Stimulated activated CD8-positive, alpha-beta memory T cell treated with anti-CD3 and anti-CD28 coated beads, Interleukin-2, amount 100 ng/mL, for 1 hour (primary cell): ENCODE results near the gene FAM3D.

Experiments
- DNase-seq, 2 donors: peaks; one replicate each; pipeline ENCODE4 v3.0.0-alpha.2; 2020; ENCODE audit warnings: low read depth in 2 of 2

Gene FAM3D

DNA sequence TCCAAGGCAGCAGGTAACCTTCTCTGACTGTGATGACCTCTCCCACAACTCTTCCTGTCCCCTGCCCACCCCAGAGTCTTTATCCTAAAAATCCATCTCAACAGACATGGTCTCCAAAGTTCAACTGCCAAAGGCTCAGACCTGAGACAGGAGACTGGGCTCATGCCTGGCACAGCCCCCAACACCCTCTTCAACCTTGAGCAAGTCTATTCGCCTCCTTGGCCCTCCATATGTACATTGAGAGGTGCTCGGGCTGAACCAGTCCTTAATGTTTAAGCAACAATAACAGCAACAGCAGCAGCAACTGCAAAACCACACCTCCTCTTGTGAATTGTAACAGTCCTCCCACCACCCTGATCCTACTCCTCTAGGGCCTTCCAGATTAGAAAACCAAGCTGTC is 9.9 kb downstream of the FAM3D start:
- no peak for DNase-seq

DNA sequence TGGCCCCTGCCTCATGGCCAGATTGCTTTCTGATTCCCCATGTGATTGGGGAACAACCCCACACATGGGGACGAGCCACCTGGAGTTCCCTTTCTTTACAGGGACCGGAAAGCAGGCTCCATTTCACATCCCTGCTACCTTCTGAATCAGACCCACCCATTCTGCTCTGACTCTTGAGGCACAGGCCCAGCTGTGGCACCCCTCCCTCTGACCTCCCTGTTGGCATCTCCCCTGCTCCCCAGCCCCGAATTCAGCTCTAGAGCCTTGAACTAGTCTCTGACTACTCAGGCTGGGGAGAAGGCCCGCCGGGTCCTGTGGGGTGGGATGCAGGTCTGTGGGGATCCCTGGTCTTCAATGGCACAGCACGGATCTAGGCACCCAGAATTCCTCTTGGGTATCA is 12.1 kb downstream of the FAM3D start:
- DNase-seq = no peak

GRCh38 chr3:58652624-58653023 is 13.9 kb downstream of the FAM3D start:
- DNase-seq = no peak

DNA sequence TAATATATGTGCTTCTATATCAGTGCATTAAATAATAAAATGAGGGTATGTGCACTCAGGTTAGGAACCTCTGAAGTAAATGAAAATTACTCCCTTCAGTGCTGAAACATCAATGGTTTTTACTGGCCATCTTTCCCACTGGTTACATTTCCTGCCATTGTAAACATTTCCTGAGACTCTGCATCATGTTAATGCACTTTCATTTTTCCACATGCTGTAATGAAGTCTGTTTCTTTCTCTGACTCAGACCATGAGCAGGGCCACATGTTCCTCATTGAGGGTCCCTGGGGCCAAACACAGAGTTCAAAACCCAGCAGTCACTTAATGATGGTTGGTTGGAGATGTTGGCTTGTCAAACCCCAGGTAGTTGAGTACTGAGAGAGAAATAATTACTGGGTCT is 15.3 kb downstream of the FAM3D start:
- no peak for DNase-seq

DNA sequence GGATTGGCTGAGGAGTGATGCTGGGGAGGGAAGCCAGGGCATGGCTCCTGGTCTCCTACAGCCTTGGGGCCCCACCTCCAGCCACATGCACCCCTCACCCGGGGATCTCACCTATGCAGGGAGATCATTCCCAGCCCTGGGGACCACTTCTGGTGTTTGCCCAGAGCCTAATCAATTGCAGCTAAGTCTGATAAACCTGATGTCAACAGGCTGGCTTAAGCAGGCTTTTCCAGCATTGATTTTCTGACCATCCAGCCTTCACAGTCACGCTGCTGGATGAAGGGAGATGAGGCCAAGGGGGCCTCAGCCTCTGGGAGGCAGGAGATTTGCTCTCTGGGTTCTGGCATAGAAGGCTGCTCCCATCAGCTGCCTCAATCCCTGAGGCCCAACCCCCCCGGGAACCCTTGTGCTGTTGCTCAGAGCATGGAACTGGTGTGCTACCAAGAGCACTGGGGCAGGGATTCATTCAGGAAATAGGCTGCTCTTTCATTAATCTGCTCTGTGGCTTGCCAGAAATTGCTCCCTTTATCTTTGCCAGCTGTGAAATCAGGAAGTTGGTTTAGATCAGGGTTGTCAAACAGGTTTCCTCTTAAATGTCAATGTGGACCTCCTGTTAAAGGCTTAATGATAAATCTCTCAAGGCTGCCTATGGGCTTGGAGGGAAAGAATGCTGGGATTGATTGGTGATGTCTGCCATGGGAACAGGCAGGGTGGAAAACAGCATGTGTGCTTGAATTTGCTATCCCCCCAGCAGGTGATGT is 19.0 kb downstream of the FAM3D start:
- DNase-seq = no peak

DNA sequence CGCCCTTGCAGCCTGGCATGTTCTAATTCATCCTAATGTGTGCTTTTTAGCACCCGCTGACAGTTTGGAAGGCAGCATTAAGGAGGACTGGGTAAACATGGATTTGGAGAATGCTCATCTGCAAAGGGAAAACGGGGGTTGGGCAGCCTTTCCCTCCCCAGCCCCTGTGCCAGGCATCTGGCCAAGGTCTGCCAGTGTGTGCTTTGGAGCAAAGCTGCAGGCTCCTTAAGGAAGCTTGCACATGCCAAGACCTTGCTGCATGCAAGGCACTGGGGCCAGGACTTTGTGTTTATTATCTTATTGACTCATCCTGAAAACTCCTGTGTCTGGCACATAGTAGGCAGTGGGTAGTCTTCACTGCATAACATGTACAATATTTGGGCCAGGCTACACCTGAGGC is 20.1 kb downstream of the FAM3D start:
- no peak for DNase-seq

DNA sequence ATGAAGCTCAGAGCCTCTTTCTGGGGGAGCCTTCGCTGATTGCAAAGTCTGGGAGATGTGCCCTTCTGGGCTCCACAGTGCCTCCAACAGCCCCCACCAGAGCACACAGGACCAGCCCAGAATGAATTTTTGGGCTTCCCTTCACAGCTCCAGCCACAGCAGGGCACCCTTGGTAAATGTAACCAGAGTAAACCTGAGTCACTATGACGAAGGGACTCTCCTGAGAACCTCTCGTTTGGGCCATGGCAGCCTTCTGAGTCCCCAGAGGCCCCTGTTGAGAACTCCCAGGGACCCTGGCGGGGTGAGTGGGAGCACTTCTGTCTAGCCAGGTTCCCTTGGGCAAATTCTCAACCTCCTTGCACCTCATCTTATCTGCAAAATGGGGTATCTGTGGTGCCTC is 20.8 kb downstream of the FAM3D start:
- no peak for DNase-seq

DNA sequence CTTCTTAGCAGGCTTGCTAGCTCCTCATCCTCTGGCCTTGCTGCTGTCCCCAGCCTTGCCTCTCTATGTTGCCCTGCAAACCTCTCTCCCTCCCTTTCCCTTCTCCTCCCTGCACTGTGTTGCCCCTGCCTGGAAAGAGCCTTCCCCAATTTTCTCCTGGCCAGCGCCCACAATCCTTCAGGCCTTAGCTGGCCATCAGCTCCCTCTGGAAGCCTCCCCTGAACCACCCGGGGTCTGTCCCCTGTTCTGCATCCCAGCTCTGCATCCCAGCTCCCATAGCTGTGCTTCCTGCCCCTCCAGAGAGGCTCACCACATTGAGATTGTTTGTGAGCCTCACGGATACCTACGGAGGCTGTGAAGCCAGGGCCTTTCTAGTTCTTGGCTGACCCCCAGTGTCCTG is 23.7 kb downstream of the FAM3D start:
- DNase-seq = no peak

DNA sequence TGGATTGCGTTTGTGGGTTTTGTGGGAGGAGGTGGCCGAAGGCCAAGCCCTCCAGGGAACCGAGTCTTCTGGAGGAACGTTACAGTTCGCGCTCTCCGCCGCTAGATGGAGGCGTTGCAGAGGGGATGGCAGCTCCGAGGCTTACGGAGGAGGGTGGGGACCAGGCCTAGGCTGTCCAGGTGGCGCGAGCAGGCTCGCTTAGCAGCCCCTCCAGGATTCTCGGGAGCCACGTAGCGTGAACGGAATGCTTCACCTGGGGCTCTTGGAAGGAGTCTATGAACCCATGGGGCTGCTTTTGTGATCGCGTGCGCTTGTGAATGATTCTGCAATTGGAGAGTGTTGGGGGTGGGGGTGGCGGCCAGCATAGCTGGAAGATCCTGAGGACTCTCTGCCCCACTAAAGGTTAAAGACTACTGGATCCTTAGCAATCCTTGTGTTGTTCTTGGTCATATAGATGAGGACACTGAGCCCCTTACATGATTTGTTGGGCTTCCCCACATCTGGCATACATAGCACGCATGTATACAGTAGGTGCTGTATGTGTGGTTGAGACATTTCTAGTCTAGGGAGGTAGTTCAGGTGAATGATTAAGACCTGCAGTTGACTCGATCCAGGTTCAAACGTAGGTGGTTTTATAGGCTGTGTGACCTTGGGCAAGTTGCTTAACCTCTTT is 25.7 kb downstream of the FAM3D start:
- DNase-seq = peak in 1 of 2 donors; percentile 26

DNA sequence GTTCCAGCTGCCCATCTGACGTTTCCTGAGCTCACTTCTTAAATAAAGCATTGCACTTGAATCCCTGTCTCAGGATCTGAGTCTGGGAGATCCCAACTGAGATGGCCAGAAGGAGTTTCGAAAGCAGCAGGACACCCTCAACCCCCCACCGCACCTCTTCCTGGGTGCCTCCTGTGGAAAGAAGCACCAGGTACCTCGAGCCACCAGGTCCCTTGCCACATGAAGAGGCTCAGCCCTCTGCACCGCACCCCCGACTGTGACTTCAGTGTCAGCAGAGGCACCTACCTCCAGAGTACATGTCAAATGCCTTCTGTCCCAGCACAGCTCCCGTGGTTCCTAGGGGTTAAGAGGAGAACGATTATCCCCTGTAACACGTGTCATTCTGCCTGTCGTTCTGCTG is 26.7 kb downstream of the FAM3D start:
- DNase-seq = no peak

- DNase-seq = no peak
Observed at GRCh38 chr3:58639001-58639400, 27.6 kb downstream of the FAM3D start.

GRCh38 chr3:58638591-58638990 is 28.0 kb downstream of the FAM3D start:
- DNase-seq = no peak

DNA sequence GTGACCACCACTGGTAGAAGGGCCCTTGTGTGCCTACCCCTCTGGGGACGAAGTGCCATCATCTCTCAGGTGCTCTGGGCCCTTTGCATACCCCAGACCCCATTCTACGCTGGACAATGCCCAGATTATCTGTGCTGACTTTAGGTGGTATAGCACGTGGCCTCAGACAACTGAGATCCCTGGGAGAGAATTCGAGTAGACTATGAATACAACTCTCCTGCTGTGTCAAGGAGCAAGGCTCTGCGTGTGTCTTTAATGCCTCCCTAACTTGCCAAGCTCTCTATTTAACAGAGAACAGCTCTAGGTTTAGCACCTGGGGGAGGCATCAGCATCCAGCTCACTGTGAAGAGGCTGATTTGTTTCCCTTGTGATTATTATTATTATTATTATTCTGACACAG is 29.1 kb downstream of the FAM3D start:
- DNase-seq = no peak

GRCh38 chr3:58635371-58636285 is 30.9 kb downstream of the FAM3D start:
- no peak for DNase-seq

DNA sequence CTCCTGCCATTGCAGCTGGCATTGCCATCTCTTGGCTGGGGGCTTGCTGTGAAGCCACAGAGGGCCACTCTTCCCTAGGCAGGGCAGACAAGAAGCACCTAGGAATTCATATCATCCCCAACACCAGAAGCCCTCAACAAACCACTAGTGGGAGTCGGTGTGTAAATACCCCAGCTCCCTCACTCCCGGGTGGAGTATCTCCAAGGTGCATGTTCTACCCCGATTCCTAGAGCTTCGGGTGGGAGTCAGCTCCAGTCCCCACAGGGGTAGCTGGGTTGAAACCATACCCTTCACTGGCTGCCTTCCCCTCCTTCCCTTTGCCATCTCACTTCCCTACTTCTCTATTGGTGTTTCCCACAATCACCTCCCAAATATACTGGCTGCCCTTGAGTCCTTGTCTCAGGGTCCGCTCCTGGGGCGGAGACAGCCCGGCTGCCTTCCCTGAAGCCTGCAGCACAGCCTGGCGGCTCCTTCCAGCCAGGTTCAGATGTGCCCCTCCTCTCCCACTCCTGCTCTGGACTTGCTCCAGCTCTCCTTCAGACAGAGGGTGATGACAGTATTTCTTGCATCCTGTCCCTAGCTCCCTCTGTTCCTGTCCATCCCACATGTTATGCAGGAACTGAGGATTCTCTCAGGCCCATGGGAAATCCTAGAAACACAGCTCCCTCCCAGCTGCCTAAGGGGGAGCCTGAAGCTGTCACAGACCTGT is 33.3 kb downstream of the FAM3D start:
- DNase-seq = no peak

DNA sequence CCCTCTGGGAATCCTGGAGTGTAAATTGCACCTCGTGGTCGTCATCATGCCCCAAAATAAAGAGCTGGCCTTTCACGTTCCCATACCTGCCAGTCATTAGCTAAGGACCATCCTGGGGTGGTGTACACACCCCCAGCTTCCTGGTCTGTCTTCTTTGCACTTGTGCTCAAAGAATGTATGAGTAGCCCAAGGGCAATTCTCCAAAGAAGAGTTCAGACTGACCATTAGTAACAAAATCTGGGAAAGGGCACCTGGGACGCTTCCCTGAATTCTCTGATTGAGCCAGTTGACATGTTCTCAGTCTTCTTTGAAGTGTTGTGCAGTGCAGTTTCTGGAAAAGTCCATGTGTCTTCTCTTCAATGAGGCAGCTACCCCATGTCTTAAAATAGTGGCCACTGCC is 34.8 kb downstream of the FAM3D start:
- DNase-seq = no peak

DNA sequence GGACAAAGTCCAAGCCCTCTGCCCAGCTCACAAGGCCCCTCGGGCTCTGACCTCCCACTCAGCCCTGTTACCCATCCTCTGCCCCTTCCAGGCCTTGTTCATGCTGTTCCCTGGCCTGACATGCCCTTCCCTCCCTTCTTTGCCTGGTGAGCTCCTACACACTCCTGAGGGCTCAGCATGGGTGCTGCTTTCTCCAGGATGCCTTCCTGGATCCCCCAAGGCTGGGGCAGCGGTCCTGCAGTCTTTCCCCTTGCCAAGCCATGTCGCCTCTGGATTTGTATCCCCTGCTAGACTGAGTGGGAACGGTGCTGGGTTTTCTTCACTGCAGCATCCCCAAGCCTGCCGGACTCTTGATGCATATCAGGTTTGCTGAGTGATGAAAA is 35.9 kb downstream of the FAM3D start:
- DNase-seq = no peak

DNA sequence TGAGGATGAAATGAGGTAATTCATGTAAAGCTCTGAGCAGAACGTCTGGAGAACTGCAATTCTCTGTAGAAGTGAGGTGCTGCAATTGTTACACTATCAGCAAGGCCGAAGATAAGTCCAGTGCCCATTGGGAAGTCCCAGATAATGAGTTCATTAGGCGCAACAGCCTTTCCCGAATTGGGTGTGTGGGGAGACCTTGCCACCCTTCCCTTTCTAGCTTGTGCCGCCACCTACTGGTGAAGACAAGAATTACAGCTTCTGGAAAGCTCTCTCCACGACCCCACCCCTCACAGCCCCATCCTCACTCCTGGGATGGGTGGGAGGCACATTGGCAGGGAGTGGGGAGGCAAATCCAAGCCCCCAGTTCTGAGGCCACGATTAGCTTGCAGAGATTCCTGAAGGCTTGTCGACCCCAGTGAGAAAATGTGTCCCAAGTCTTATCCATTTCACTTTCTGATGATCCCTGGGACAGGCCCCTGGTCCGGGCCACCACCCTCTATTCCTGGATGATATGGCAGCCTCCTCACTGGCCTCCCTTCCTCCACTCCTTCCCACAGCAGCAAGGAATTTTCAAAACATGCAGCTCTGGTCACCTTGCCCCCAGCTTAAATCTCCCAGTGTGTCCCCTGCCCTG is 36.4 kb downstream of the FAM3D start:
- peak; percentile 21 to 24 for DNase-seq

DNA sequence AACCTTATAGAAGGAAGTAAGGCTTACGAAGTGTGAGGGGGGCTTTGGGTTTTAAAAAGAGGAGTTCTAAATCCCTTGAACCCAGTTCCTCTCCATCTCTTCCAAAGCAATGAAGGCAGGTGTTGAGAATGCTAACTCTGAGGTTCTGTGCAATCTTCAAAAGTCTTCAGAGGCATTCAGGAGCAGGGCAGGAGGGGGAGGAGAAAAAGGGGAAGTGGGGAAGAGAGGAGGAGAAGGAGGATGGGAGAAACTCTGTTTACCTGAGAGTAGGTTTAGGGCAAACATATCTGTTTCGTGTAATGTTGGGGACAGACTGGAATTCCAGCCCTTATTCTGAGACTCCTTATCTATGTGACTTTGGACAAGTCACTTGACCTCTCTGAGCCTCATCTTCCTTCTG is 36.9 kb downstream of the FAM3D start:
- no peak for DNase-seq

DNA sequence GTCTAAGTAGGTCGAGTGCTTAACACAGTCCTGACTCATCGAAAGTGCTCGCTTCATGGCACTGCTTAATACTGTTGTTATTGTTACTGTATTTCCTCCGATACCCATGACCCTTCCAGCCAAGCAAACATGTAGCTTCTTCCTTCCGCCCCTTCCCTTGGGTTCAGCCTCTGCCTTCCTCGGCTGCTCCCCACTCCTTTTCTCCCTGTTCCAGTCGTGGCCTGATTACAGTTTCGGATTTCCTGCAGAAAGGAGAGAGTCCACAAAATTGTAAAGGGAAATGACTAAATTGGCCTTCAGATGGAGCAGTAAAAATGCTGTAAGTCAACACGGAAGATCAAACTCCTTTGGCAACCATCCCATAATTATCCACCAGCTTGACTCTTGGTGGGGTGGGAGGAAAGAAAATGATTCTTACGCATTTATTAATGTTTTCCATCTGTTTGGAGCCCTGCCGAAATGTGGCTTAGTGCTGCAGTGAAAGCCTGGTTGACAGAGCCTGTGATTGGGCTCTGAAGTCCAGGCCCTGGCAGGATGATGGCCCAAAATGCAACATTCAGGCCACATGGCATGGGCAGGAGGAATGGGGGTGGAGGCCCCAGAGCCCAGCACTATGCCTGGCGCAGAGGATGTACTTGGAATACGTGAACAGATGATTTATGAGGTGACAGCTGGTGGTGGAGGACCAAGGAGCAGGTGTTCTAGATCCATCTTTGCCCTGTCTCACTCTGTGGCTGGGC is 37.6 kb downstream of the FAM3D start:
- DNase-seq = no peak

DNA sequence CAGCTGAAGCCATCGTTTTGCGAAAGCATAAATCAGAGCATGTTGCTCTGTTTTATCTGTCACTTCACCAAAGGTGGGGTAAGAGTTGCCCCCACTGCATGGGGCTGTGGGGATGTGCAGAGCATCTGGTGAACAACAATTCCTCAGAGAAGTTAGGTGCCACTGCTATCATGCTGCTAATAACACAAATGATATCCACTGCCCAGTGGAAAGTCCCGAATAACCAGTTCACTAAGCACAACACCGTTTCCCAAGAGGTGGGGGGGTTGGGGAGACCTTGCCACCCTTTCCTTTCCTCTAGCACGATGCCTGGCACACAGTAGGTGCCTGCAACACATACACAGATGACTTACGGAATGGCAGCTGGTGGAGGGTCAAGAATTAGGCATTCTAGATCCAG is 38.6 kb downstream of the FAM3D start:
- no peak for DNase-seq
